GM12878 (cell line): ENCODE data around the gene BCAR3. TPM values are rescaled to one million over a fixed set of nuclear protein-coding genes. Genes with fewer than 3 reads are reported as not detected.

Source experiments
- ATAC-seq: fragments of 200-7000 bp; cut with Tn5 transposase; 3 replicates; pipeline ENCODE4 v1.9.1; 2020; ENCODE audit warnings: mild to moderate bottlenecking, moderate library complexity
- BruUV-seq: library from RNA; stranded (reverse); fragments of 400-500 nt; replicated peaks from 2 replicates; lab custom pipeline; 2021; lab: Mats Ljungman, UMichigan
- CTCF ChIA-PET: fragments of 300-600 bp; sonication (Branson Sonifier 250); formaldehyde crosslinking; extraction: SDS; loops from one replicate; lab custom pipeline; 2021; ENCODE audit warnings: inconsistent platforms; lab: Yijun Ruan, JAX
- POLR2A ChIA-PET: fragments of 350-600 bp; formaldehyde crosslinking; extraction: SDS; loops from one replicate; lab custom pipeline; 2021; ENCODE audit warnings: inconsistent platforms; lab: Charles Lee
- RAD21 ChIA-PET: fragments of 300-600 bp; sonication (Branson Sonifier 250); formaldehyde crosslinking; loops from one replicate; lab custom pipeline; 2023; ENCODE audit warnings: antibody characterized with exemption; ENCODE audit not compliant: unreplicated experiment; lab: Charles Lee
- SMC1A ChIA-PET: fragments of 300-600 bp; sonication (Branson Sonifier 250); formaldehyde crosslinking; loops from one replicate; lab custom pipeline; 2023; ENCODE audit not compliant: unreplicated experiment, uncharacterized antibody; lab: Charles Lee
- DNase-seq: peaks from one replicate; pipeline ENCODE4 v3.0.0-alpha.2; 2011; ENCODE audit warnings: low read depth, low spot score
- FAIRE-seq: peaks from 3 replicates; lab custom pipeline; 2011; peaks lifted over from hg19 to GRCh38; lab: Jason Lieb, UNC
- H2AFZ ChIP-seq: 2 replicates; pipeline ENCODE4 v1.6.0; 2011; ENCODE audit warnings: low read depth, low read length, control low read depth; ENCODE audit not compliant: control insufficient read depth
- H3K27ac ChIP-seq: 2 replicates; pipeline ENCODE4 v1.5.1; 2011; ENCODE audit warnings: control low read depth; ENCODE audit not compliant: control insufficient read depth, insufficient read depth
- H3K27me3 ChIP-seq, 2 experiments: replicated peaks in 1 of 2; 2 replicates each; pipeline versions ENCODE4 v1.6.0 to v1.6.1; 2011; ENCODE audit warnings: low read length in 1 of 2; ENCODE audit not compliant: control insufficient read depth in 2 of 2, insufficient read depth in 2 of 2
- H3K36me3 ChIP-seq, 2 experiments: 2 replicates each; pipeline ENCODE4 v1.5.1; 2011; ENCODE audit warnings: low read length in 1 of 2; ENCODE audit not compliant: control insufficient read depth in 2 of 2, insufficient read depth in 2 of 2
- H3K4me1 ChIP-seq: 2 replicates; pipeline ENCODE4 v1.6.1; 2011; ENCODE audit warnings: mild to moderate bottlenecking, low read length, moderate library complexity, mixed read lengths; ENCODE audit not compliant: control insufficient read depth, insufficient read depth
- H3K4me2 ChIP-seq: 2 replicates; pipeline ENCODE4 v1.6.0; 2011; ENCODE audit warnings: control low read depth; ENCODE audit not compliant: control insufficient read depth, insufficient read depth
- H3K4me3 ChIP-seq: fragments of 200-600 bp; sonication (generic); 2 replicates; pipeline ENCODE4 v1.5.1; 2016
- H3K79me2 ChIP-seq: 2 replicates; pipeline ENCODE4 v1.6.0; 2011; ENCODE audit warnings: low read length; ENCODE audit not compliant: control insufficient read depth, insufficient read depth
- H3K9ac ChIP-seq: 2 replicates; pipeline ENCODE4 v1.8.0; 2011; ENCODE audit warnings: low read length, control low read depth, mixed read lengths; ENCODE audit not compliant: control insufficient read depth, insufficient read depth
- H3K9me3 ChIP-seq: replicated peaks from 3 replicates; pipeline ENCODE4 v1.5.1; 2011; ENCODE audit warnings: mild to moderate bottlenecking, low read length; ENCODE audit not compliant: control insufficient read depth, insufficient read depth
- H4K20me1 ChIP-seq: 2 replicates; pipeline ENCODE4 v1.6.0; 2011; ENCODE audit not compliant: control insufficient read depth, insufficient read depth
- POLR2AphosphoS5 ChIP-seq: IDR thresholded peaks from 2 replicates; pipeline ENCODE4 v1.6.1; 2011; ENCODE audit warnings: mild to moderate bottlenecking, low read length, inconsistent platforms
- SMAD1 ChIP-seq: fragments of 450-650 bp; IDR thresholded peaks from 2 replicates; pipeline ENCODE4 v1.6.1; 2018; ENCODE audit warnings: mild to moderate bottlenecking, low read depth; ENCODE audit not compliant: partially characterized antibody
- ZZZ3 ChIP-seq: IDR thresholded peaks from 2 replicates; pipeline ENCODE4 v1.6.1; 2011; ENCODE audit warnings: low read depth; ENCODE audit not compliant: control insufficient read depth, insufficient read length
- WGBS: methylation state at CpG from one replicate; pipeline ENCODE4 v1.1.6; 2016; ENCODE audit warnings: low lambda C conversion rate; ENCODE audit not compliant: insufficient replicate concordance, insufficient coverage; ENCODE audit errors: missing lambda C conversion rate; 5-methylcytosine and 5-hydroxymethylcytosine counted together
- in situ Hi-C: fragments of 300-500 bp; cut with MboI; formaldehyde crosslinking; loops from 9 replicates; pipeline ENCODE4 v1.14.3; 2018; ENCODE audit warnings: mixed read lengths
- intact Hi-C: fragments of 100-400 bp; cut with micrococcal nuclease; formaldehyde crosslinking; loops from one replicate; pipeline ENCODE4 v1.14.2; 2022; ENCODE audit not compliant: unreplicated experiment
- polyA plus RNA-seq, 11 experiments: library from polyadenylated mRNA; depleted of rRNA in 4 of 11; unstranded in 6 of 11; stranded (reverse) in 5 of 11; fragments of >200 nt; fragmentation: Nextera tagmentation in 4 of 11; fragmentation: Illumina TruSeq in 1 of 11; extraction: Ambion mirVana in 4 of 11; extraction: Trizol in 1 of 11; gene quantifications; 1 replicate in 1 of 11; 2 replicates in 10 of 11; pipeline versions ENCODE4 v1.2.1 to v1.2.3, GENCODE V29; 2011 to 2016; ENCODE audit warnings: inconsistent platforms in 2 of 11, missing spikeins in 2 of 11, low read depth in 1 of 11
- total RNA-seq, 4 experiments: library from RNA; depleted of rRNA in 3 of 4; stranded (reverse); fragments of >200 nt in 3 of 4; fragmentation: Illumina TruSeq in 1 of 4; extraction: Trizol in 1 of 4; gene quantifications; 2 replicates each; pipeline versions ENCODE4 v1.2.1 to v1.2.3, GENCODE V29; 2013 to 2021
- TF ChIP-seq, protein P1 (sequence below): IDR thresholded peaks from 2 replicates; pipeline ENCODE4 v1.6.1; 2011; ENCODE audit warnings: low read depth, mild to moderate bottlenecking, low read length, moderate library complexity, borderline replicate concordance; ENCODE audit errors: extremely low read depth
- TF ChIP-seq, protein P2 (sequence below): fragments of 450-650 bp; IDR thresholded peaks from 2 replicates; pipeline ENCODE4 v1.6.1; 2017; ENCODE audit warnings: mild to moderate bottlenecking, moderate library complexity

BCAR3 gene
- total and polyA plus RNA-seq, 10 of the 15 experiments (the other 5 are each of a cell fraction or from before 2014, with no cell fraction given): 1.3 to 6.6 (median 1.8) TPM

DNA sequence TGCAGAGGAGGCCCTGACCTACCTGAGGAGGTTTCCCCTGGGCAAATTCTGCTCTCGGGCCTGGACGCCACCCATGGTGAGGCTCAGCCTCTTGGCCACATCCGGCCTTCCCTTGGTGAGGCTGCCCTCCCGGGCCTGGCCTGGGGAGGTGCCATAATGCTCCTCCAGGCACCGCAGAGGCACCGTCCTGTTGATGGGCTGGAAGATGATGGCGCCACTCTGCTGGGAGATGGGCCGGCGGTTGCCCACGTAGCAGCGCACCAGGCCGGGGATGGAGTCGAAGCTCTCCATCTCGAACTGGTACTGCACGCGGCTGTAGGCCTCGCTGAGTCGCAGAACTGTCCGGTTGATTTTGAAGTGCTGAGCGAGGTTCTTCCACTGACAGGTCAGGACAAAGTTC, 92.7 kb downstream of the BCAR3 start:
- H3K36me3 ChIP-seq: no peaks in the 10 kb centered on the region
- RAD21 ChIA-PET: no interaction called here

More for the DNA sequence above, 92.7 kb downstream of the BCAR3 start:
- Histone ChIP-seq H3K4me3 (no peak overlapping the region), H3K4me2 (no peak overlapping the region), H3K9ac (no peak overlapping the region), H2AFZ (no peak overlapping the region), H3K27ac (no peak overlapping the region), H4K20me1 (no peaks in the 10 kb centered on the region; the same call in 1 of the 2 replicates), H3K27me3 (no peaks in the 10 kb centered on the region), H3K9me3 (no peaks in the 10 kb centered on the region), H3K79me2 (no peaks in the 10 kb centered on the region), H3K4me1 (peaks cover 4% of the 10 kb centered on the region)
- in situ Hi-C loops: no loop called here
- DNase-seq (no peak), FAIRE-seq (no peak), ATAC-seq (no peak)
- SMC1A ChIA-PET: interaction anchor here (0.6 to 1.1 kb wide), 2 partner anchors 8 to 228 kb away, joined by 3 read pairs; no protein-coding TSS in a partner anchor
- WGBS: 89% methylated on average over 20 of the region's 20 CpGs
- TF ChIP-seq ZZZ3 (no peak), POLR2AphosphoS5 (no peak), SMAD1 (no peak)
- TF ChIP-seq, protein P1, sequence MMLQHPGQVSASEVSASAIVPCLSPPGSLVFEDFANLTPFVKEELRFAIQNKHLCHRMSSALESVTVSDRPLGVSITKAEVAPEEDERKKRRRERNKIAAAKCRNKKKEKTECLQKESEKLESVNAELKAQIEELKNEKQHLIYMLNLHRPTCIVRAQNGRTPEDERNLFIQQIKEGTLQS: no peak
- TF ChIP-seq, protein P2, sequence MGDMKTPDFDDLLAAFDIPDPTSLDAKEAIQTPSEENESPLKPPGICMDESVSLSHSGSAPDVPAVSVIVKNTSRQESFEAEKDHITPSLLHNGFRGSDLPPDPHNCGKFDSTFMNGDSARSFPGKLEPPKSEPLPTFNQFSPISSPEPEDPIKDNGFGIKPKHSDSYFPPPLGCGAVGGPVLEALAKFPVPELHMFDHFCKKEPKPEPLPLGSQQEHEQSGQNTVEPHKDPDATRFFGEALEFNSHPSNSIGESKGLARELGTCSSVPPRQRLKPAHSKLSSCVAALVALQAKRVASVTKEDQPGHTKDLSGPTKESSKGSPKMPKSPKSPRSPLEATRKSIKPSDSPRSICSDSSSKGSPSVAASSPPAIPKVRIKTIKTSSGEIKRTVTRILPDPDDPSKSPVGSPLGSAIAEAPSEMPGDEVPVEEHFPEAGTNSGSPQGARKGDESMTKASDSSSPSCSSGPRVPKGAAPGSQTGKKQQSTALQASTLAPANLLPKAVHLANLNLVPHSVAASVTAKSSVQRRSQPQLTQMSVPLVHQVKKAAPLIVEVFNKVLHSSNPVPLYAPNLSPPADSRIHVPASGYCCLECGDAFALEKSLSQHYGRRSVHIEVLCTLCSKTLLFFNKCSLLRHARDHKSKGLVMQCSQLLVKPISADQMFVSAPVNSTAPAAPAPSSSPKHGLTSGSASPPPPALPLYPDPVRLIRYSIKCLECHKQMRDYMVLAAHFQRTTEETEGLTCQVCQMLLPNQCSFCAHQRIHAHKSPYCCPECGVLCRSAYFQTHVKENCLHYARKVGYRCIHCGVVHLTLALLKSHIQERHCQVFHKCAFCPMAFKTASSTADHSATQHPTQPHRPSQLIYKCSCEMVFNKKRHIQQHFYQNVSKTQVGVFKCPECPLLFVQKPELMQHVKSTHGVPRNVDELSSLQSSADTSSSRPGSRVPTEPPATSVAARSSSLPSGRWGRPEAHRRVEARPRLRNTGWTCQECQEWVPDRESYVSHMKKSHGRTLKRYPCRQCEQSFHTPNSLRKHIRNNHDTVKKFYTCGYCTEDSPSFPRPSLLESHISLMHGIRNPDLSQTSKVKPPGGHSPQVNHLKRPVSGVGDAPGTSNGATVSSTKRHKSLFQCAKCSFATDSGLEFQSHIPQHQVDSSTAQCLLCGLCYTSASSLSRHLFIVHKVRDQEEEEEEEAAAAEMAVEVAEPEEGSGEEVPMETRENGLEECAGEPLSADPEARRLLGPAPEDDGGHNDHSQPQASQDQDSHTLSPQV: no peak
- POLR2A ChIA-PET: no interaction called here
- CTCF ChIA-PET: interaction anchor here (0.6 kb wide), 1 partner anchor 12 kb away, joined by 5 read pairs; no protein-coding TSS in a partner anchor
- intact Hi-C loops: no loop called here
- BruUV-seq: no TSS peak
